Neutrophil (primary cell): ENCODE results near the gene NIT2.
"Not testable (repeated sequence)": the region's sequence is repeated elsewhere in the genome, so short reads cannot be mapped to it uniquely, and the experiment has no call there.

Experiments
- H3K27ac ChIP-seq: fragments of 200-600 bp; sonication (generic); 2 replicates; pipeline ENCODE4 v1.5.1; 2016; ENCODE audit warnings: mild to moderate bottlenecking, moderate library complexity
- H3K27me3 ChIP-seq: fragments of 200-600 bp; sonication (generic); 2 replicates; pipeline ENCODE4 v1.6.0; 2016; ENCODE audit warnings: mild to moderate bottlenecking
- H3K36me3 ChIP-seq: fragments of 200-600 bp; sonication (generic); 2 replicates; pipeline ENCODE4 v1.5.1; 2017
- H3K4me1 ChIP-seq, 2 experiments: fragments of 200-600 bp in 1 of 2; sonication (generic) in 1 of 2; 1 replicate in 1 of 2; 2 replicates in 1 of 2; pipeline versions ENCODE4 v1.5.1 to v1.6.1; 2013 to 2016; ENCODE audit warnings: low read depth in 1 of 2, low read length in 1 of 2, mild to moderate bottlenecking in 1 of 2, moderate library complexity in 1 of 2; ENCODE audit not compliant: control insufficient read depth in 1 of 2, insufficient read depth in 1 of 2
- H3K4me3 ChIP-seq, 2 experiments: fragments of 200-600 bp in 1 of 2; sonication (generic) in 1 of 2; 1 replicate in 1 of 2; 2 replicates in 1 of 2; pipeline ENCODE4 v1.5.1; 2013 to 2016; ENCODE audit warnings: low read depth in 1 of 2, low read length in 1 of 2, mild to moderate bottlenecking in 1 of 2, moderate library complexity in 1 of 2
- H3K9me3 ChIP-seq: fragments of 200-600 bp; sonication (generic); 2 replicates; pipeline ENCODE4 v1.5.1; 2016
- CTCF ChIP-seq: fragments of 200-600 bp; sonication (generic); IDR thresholded peaks from 2 replicates; pipeline ENCODE4 v1.5.1; 2016; ENCODE audit warnings: antibody characterized with exemption

NIT2 gene

DNA sequence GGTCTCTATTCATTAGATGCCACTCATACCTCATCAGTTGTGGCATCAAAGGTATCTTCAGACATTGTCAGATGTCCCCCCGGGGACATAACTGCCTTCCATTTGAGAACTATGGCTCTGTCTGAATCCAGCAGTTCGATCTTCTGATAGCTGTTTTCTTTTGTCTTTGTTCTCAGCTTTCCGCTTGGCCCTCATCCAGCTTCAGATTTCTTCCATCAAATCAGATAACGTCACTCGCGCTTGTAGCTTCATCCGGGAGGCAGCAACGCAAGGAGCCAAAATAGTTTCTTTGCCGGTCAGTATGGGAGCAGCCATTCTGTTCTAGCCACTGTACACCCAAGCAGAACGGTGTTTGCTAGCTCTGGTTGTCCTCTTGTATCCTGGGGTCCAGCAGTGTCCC lies 4.4 kb downstream of the NIT2 start:
- peaks cover 31 to 39% of the 10 kb centered on the region in 2 experiments for H3K4me1 ChIP-seq
- no peak overlapping the region for H3K27ac ChIP-seq
- H3K9me3 ChIP-seq: no peaks in the 10 kb centered on the region
- no peak overlapping the region for H3K4me3 ChIP-seq
- H3K36me3 ChIP-seq: no peaks in the 10 kb centered on the region
- no peak for TF ChIP-seq CTCF
- no peaks in the 10 kb centered on the region for H3K27me3 ChIP-seq

DNA sequence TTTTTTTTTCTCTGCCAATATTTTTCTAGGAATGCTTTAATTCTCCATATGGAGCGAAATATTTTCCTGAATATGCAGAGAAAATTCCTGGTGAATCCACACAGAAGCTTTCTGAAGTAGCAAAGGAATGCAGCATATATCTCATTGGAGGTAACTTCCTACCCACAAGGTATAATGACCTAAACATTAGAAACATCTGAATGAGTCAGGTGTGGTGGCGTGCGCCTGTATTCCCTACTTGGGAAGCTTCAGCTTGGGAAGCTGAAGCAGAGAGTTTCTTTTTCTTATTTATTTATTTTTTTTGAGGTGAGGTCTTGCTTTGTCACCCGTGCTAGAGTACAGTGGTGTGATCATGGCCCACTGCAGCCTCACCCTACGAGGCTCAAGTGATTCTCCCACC lies 5.2 kb downstream of the NIT2 start:
- Histone ChIP-seq H3K27ac (peak overlapping the region; percentile 45), H3K27me3 (no peaks in the 10 kb centered on the region), H3K9me3 (no peaks in the 10 kb centered on the region), H3K36me3 (no peaks in the 10 kb centered on the region), H3K4me1 (peaks cover 27 to 33% of the 10 kb centered on the region in 2 experiments), H3K4me3 (no peak overlapping the region)
- no peak for TF ChIP-seq CTCF

- H3K27me3 ChIP-seq: no peaks in the 10 kb centered on the region
- H3K4me3 ChIP-seq: no peak overlapping the region
- peaks cover 3% of the 10 kb centered on the region for H3K36me3 ChIP-seq
- H3K27ac ChIP-seq: peak overlapping the region; percentile 45
- TF ChIP-seq CTCF: no peak
- no peaks in the 10 kb centered on the region for H3K9me3 ChIP-seq
- H3K4me1 ChIP-seq: peaks cover 20 to 27% of the 10 kb centered on the region in 2 experiments
Observed at GRCh38 chr3:100340527-100340926, 6.0 kb downstream of the NIT2 start.

- H3K36me3 ChIP-seq: peaks cover 69% of the 10 kb centered on the region
- no peak for TF ChIP-seq CTCF
Observed at GRCh38 chr3:100348727-100349126, 14.2 kb downstream of the NIT2 start.

GRCh38 chr3:100351770-100352169 lies 17.2 kb downstream of the NIT2 start:
- not testable (repeated sequence) for H3K27me3 ChIP-seq, H3K9me3 ChIP-seq, H3K4me1 ChIP-seq, H3K4me3 ChIP-seq, H3K27ac ChIP-seq
- peaks cover 81% of the 10 kb centered on the region for H3K36me3 ChIP-seq

More at GRCh38 chr3:100348727-100349126, 14.2 kb downstream of the NIT2 start:
- Histone ChIP-seq H3K27ac (no peak overlapping the region), H3K9me3 (no peaks in the 10 kb centered on the region), H3K4me1 (no peaks in the 10 kb centered on the region), H3K27me3 (no peaks in the 10 kb centered on the region), H3K4me3 (no peak overlapping the region)

DNA sequence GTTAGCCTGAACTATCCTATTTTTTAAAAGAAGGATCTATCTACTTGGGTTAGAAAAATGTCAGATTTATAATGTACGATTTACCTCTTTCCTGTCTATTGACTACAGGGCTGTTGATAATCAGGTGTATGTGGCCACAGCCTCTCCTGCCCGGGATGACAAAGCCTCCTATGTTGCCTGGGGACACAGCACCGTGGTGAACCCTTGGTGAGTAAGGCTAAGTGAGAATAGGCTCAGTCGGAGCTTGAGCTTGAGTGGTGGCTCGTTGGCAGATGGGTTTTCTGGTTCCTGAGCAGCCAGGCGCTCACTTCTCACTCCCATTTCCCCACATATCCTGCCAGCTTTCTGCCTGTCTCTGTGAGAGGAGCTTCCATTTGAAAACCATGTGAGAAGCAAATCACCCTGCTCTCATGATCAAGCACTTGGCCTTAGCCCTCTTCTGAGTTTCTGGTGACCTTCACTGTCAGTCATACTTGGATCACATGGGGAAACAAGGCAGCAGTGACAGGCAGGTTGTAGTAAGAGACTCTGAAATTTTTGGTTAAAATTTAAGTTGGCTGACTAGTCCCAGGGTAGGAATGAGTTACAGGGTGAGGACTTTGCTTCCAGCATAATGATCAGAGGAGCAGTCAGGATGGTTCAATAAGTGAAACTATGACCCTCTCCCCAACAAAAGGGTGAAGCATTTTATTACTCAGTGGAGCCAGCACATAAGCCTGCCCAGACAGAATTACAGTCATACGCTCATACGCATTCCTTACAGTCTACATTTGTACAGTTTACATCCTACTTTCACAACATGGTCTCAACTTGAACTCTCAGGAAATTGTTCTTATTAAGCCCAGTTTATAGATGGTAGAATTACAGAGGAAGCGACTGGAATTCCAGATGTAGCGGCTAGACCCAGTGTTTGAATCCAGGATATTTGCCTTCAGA lies 18.0 kb downstream of the NIT2 start:
- no peak overlapping the region for H3K4me3 ChIP-seq
- H3K27me3 ChIP-seq: no peaks in the 10 kb centered on the region
- no peak for TF ChIP-seq CTCF
- H3K36me3 ChIP-seq: peaks cover 80% of the 10 kb centered on the region
- no peak overlapping the region for H3K27ac ChIP-seq
- no peaks in the 10 kb centered on the region for H3K4me1 ChIP-seq
- no peaks in the 10 kb centered on the region for H3K9me3 ChIP-seq
